Rectal smooth muscle tissue (tissue), 1 donor: ENCODE data around the gene RPL36A.
A peak's percentile ranks its signal among the peaks of the same experiment; 100 is the strongest.

Experiments
- H3K27ac ChIP-seq: one replicate; pipeline ENCODE4 v1.7.0; 2013; ENCODE audit warnings: low read depth, low read length, inconsistent platforms
- H3K27me3 ChIP-seq: one replicate; pipeline ENCODE4 v1.7.0; 2013; ENCODE audit warnings: low read length; ENCODE audit not compliant: control insufficient read depth, insufficient read depth
- H3K36me3 ChIP-seq: one replicate; pipeline ENCODE4 v1.7.0; 2013; ENCODE audit warnings: low read length; ENCODE audit not compliant: control insufficient read depth, insufficient read depth
- H3K4me1 ChIP-seq: one replicate; pipeline ENCODE4 v1.7.0; 2013; ENCODE audit warnings: low read length; ENCODE audit not compliant: control insufficient read depth, insufficient read depth
- H3K4me3 ChIP-seq: one replicate; pipeline ENCODE4 v1.7.0; 2013; ENCODE audit warnings: low read length
- H3K9ac ChIP-seq: one replicate; pipeline ENCODE4 v1.7.0; 2013; ENCODE audit warnings: low read length

Gene RPL36A

DNA sequence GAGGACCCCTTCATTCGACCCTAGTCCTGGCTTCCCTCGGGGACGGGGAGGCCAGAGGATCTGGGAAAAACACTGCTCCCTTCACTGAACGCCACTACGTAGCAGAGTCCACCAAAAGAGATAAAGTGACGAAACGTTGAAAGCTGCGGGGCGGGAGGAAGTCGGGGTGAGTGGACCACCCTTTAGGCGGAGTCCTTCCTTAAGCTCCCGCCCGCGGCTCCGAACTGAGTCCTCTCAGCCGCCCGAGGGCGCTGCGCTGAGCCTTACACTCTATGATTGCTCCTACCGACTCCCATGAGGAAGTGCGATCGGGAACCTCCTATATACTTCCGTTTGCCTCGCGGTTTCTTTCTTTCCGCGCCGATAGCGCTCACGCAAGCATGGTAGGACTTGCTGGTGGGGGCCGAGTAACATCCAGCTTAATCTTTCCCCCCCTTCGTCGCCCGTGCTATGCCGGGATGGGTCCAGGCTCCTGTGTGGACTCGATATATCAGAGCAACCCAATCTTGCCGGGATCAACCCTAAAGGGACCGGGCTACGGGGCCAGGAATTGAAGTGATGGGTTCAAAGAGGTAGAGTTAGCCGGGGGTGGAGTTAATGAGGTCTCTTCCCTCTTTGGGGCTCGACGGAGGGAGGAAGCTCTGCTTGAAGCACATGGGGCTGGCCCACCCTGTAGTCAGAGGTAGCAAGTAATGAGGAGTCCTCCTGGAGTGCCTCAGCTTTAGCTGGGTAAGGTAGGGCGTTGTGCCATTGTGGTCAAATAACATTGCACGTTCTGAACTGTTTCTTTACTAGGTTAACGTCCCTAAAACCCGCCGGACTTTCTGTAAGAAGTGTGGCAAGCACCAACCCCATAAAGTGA is at the start of gene RPL36A:
TSS of gene RPL36A (plus strand) at position 348 of the 862 bp plus-strand sequence. CDS start at position 381, 33 bp downstream.
- Histone ChIP-seq H3K4me3 (peak within 1 kb of the TSS; percentile 65), H3K27me3 (no peaks in the 10 kb centered on the region), H3K27ac (peak within 1 kb of the TSS; percentile 33), H3K36me3 (no peaks in the 10 kb centered on the region), H3K4me1 (no peaks in the 10 kb centered on the region), H3K9ac (peak within 1 kb of the TSS; percentile 35)

DNA sequence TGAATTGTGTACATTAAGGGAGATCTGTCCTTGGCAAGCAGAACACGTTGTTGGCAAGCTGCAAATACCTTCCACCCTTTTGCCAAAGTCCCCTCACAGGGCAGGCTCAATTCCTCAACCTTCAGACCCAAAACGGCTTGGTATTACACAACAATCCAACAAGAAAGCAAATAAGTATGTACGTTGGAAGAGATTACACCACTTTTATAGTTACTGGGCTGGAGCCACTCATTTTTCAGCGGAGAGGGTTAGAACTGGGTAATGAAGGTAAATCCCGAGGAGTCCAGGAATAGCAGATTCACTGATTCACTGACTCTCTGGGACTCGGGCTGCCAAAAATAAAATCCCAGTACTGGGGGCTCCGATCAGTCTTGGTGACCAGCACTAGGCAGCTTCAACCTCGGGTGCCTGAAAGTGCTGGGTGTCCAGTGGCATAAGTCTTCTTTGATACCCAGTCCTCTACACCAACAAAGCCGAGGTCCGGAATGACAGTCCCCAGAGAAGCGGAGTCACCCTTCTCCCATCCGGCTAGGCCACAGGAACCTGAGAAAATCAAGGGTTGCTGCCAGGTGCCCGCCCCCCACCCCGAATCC is 42.9 kb upstream of the RPL36A start:
- no peaks in the 10 kb centered on the region for H3K36me3 ChIP-seq
- peak overlapping the region; percentile 22 for H3K9ac ChIP-seq
- peak overlapping the region; percentile 86 for H3K4me3 ChIP-seq
- H3K27ac ChIP-seq = peak overlapping the region; percentile 80
- H3K27me3 ChIP-seq = no peaks in the 10 kb centered on the region
- no peaks in the 10 kb centered on the region for H3K4me1 ChIP-seq

DNA sequence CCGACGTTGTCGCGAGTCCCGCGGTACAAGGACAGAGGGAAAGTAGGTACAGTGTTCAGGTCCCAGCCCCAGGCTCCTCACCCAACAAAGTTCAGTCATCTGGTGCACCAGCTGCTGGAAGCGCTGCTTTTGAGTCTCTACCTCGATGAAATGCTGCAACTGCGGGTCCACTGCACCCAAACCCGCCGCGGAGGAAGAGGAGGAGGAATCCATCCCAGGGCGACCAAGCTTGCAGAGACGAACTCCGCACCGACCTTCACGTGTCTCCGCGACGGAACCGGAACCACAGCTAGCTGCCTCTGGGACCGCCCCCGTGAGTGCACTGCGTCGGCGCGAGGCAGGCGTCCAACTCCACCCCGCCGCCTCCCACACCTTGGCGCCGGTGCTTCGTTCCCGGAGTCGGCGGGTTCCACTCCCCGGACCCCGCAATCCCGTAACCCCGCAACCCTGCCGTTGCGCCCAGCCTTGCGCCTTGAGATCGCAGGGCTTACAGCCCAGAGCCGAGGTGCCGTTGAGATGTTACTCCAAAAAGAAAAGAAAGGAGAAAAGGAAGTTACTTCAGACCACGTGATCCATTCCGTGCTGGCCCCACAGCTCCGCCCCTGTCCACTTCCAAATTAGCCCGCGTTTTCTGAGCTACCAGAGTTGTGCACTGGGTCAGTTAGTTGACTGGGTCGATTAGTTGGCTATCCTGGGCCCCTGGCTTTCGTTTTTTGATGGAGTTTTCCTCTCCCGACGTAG is 42.2 kb upstream of the RPL36A start, which contains the start of gene TIMM8A:
TSS of gene TIMM8A (minus strand) at position 291 of the 741 bp plus-strand sequence. CDS start at position 213, 78 bp downstream.
- Histone ChIP-seq H3K27me3 (no peaks in the 10 kb centered on the region), H3K4me3 (peak within 1 kb of the TSS; percentile 86), H3K36me3 (no peaks in the 10 kb centered on the region), H3K4me1 (no peaks in the 10 kb centered on the region), H3K27ac (peak within 1 kb of the TSS; percentile 80), H3K9ac (peak within 1 kb of the TSS; percentile 22)

DNA sequence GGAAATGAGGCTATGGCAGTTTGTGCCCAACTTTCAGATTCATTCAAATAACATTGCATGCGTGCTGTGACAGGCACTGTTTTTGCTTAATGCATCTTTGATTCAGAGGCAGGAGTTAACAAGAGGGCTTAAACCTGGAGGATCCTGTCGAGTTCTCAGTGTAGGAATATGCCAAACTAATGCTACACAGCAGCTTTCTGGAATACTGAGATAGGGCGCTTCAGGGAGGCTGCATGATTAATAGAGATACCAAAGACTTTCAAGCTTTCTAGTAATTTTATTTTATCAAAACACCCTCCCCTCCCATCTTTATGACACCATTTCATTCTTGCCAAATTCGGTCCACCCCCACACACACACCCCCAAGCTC is 41.6 kb upstream of the RPL36A start:
- peak overlapping the region; percentile 86 for H3K4me3 ChIP-seq
- H3K27me3 ChIP-seq = no peaks in the 10 kb centered on the region
- H3K9ac ChIP-seq = no peak overlapping the region
- no peaks in the 10 kb centered on the region for H3K36me3 ChIP-seq
- no peaks in the 10 kb centered on the region for H3K4me1 ChIP-seq
- no peak overlapping the region for H3K27ac ChIP-seq

DNA sequence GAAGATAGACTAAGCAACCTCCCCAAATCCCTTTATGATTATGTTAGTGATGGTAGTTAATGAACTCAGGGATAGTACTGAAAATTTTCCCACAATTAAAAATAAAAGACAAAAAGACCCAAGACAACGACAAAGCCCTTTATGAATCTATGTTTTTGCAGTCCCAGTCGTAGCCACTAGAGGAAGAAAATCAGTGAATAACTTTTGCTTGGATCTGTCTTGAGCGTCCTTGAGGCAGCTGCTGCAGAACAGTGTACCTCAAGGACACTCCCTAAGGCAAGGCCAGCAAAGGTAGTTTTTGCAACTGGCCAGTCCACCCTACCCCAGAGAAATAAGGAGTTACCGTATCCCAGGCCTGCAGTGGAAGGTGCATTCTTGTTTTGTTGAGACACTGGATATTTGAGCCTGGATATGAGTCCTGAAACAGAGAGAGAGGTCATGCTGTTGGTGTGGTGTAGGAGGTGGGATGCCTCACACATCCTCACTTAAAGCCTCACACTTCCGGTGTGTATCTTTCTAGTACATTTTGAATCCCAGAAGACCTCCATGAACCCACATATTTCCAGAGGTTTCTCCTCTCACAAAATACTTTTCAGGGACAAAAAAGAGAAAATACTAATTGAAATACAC is 33.5 kb upstream of the RPL36A start:
- H3K9ac ChIP-seq = no peak overlapping the region
- no peak overlapping the region for H3K4me3 ChIP-seq
- H3K27me3 ChIP-seq = peaks cover 2% of the 10 kb centered on the region
- H3K27ac ChIP-seq = no peak overlapping the region
- H3K4me1 ChIP-seq = no peaks in the 10 kb centered on the region
- H3K36me3 ChIP-seq = no peaks in the 10 kb centered on the region

DNA sequence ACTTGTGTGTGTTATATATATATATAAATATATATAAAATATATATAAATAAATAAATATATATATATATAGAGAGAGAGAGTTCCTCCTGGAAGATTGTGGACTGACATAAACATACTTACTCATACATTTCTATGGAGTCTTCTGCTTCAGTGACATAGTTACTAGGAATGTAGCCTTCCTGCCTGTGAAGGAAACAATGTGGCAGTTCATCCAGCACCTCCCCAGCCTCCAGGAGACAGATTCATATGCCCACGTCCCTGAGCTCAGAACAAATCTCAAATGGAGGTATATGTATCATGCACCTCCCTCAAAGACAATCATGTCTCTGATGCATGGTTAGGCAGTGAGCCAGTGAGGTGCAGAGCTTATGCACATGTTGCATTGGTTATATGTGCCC is 30.8 kb upstream of the RPL36A start:
- H3K4me3 ChIP-seq = no peak overlapping the region
- peaks cover 4% of the 10 kb centered on the region for H3K27me3 ChIP-seq

DNA sequence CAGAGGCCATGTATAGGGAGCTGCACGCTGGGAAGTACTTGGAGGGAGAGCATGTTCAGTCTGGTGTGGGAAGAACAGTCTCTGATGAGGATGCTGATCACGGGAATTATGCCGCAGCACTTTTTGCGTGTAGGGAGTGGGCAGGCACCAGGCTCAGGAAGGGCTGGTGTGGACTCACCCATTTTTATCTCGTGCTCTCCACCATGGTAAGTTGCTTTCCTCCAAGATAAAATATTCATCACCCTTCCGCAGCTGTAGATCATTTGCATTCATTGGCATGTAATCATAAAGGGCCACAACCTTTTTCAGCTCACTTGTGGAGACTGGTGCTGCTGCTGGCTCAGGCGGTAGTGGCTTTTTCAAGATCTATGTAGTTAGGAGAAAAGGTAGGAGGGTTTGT is 30.4 kb upstream of the RPL36A start:
- H3K27me3 ChIP-seq = peaks cover 4% of the 10 kb centered on the region
- no peaks in the 10 kb centered on the region for H3K36me3 ChIP-seq
- no peaks in the 10 kb centered on the region for H3K4me1 ChIP-seq
- no peak overlapping the region for H3K4me3 ChIP-seq
- H3K27ac ChIP-seq = no peak overlapping the region
- H3K9ac ChIP-seq = no peak overlapping the region

More for the DNA sequence above, 30.8 kb upstream of the RPL36A start:
- Histone ChIP-seq H3K4me1 (no peaks in the 10 kb centered on the region), H3K9ac (no peak overlapping the region), H3K27ac (no peak overlapping the region), H3K36me3 (no peaks in the 10 kb centered on the region)

DNA sequence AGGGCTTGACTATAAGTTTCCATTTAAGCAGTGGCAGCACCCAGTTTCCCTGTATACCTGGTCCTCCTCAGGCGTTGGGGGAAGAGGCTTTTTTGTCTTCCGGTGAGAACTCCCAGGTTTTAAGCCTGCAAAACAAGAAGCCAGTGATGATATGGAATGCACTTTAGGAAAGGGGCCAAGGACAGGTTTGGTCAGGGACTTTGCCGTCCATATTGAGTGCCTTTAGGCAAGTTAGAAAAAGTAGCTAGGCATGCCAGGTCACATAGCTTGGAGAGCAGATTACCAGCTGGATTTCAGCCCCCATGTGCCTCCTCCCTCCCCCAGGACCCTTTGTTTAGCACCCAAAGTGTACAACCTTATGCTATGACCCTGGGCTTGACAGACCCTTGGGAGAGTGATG is 28.7 kb upstream of the RPL36A start:
- Histone ChIP-seq H3K4me3 (no peak overlapping the region), H3K27me3 (peaks cover 2% of the 10 kb centered on the region), H3K36me3 (no peaks in the 10 kb centered on the region), H3K4me1 (no peaks in the 10 kb centered on the region), H3K27ac (no peak overlapping the region), H3K9ac (no peak overlapping the region)

DNA sequence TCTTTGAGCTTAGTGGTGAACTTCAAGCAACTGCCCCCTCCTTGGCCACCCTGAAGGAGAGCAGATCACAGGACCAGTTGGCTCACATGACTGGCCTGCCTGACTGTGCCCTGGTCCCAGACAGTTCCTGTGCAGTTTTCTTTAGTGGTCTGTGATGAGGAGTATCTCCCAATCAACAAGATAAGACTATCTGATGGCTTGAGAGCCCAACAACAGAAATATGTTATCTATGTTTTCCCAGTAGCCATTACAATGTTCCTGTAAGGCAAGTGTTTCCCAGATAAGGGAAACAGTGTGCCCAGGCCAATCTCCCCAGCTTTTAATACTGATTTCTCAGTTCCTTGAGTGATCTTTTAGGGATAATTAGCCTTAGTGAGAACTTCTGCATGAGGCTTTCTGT is 28.1 kb upstream of the RPL36A start:
- Histone ChIP-seq H3K4me1 (no peaks in the 10 kb centered on the region), H3K27ac (no peak overlapping the region), H3K9ac (no peak overlapping the region), H3K36me3 (no peaks in the 10 kb centered on the region), H3K4me3 (no peak overlapping the region), H3K27me3 (peaks cover 2% of the 10 kb centered on the region)

DNA sequence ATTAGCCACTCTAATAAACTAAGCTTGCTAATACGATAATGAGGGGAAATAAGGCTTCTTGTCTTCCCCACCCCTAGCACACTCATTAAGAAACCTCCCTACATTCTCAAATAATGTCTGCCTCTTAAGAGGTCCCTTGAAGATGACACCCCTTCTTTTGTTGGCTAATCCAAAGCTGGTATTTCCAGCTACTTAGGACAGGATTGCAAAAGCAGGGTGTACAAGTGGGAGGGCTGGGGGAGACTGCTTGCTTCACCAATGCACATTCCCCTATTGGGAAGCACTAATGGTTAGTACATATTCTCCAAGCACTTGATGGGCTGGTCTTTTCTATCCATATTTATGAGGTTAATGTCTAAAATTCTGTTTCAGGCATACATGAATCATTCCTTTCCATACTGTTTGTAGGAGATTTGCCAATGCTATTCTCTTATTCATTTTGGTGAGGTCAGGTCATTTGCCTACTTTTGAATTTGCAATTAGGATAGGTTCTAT is 25.5 kb upstream of the RPL36A start:
- H3K27ac ChIP-seq = no peak overlapping the region
- H3K4me3 ChIP-seq = no peak overlapping the region
- H3K9ac ChIP-seq = no peak overlapping the region
- peaks cover 2% of the 10 kb centered on the region for H3K27me3 ChIP-seq
- H3K4me1 ChIP-seq = no peaks in the 10 kb centered on the region
- H3K36me3 ChIP-seq = no peaks in the 10 kb centered on the region

DNA sequence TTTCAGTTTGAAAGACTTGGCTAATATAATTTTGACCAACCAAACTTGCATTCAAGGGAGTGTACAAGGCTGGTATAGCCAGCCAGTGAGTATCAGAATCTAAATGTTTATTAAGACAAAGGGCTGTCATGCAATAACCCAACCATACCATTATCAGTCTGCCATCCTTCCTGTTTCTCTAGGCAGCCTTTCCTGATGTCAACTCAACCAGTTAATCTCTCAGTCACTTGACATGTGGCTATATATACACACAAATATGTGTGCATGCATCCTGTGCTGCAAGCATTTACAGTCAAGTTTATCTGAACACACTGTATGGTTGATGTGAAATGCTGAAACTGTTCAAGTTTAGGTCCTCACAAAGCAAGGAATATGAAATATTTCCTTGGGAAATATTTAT is 22.0 kb upstream of the RPL36A start:
- no peak overlapping the region for H3K27ac ChIP-seq

DNA sequence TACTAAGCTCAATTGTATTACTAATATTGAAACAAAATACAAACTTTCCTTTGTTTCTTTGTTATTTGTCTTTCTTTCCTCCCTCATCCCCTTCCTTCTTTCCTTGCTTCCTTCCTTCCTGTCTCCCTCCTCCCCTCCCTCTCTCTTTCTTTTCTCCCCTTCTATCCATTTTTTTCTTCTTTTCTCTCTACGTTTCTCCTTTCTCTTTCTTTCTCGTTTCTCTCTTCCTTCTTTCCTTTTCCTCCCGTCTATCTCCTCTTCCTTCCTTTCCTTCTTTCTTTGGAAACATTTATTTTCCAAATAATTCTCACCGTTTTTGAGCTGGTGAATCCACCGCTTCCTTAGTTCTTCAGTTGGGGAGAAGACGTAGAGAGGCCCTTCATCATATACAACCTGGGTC is 21.1 kb upstream of the RPL36A start:
- H3K9ac ChIP-seq = no peak overlapping the region
- H3K27ac ChIP-seq = no peak overlapping the region
- no peaks in the 10 kb centered on the region for H3K27me3 ChIP-seq
- H3K4me3 ChIP-seq = no peak overlapping the region
- no peaks in the 10 kb centered on the region for H3K36me3 ChIP-seq
- H3K4me1 ChIP-seq = no peaks in the 10 kb centered on the region

More for the DNA sequence above, 22.0 kb upstream of the RPL36A start:
- Histone ChIP-seq H3K27me3 (no peaks in the 10 kb centered on the region), H3K4me3 (no peak overlapping the region), H3K9ac (no peak overlapping the region), H3K4me1 (no peaks in the 10 kb centered on the region), H3K36me3 (no peaks in the 10 kb centered on the region)
